Upper lobe of left lung (tissue), 4 donors: ENCODE results near the gene SP8.

Experiments
- CTCF ChIP-seq, 6 experiments: fragments of 450-650 bp in 4 of 6; fragments of 200-600 bp in 2 of 6; sonication (generic) in 2 of 6; IDR thresholded peaks; one replicate each; pipeline ENCODE4 v1.5.1; 2016 to 2019; ENCODE audit warnings: antibody characterized with exemption in 6 of 6
- EP300 ChIP-seq, 4 donors: sonication (generic); formaldehyde crosslinking; IDR thresholded peaks; one replicate each; pipeline ENCODE4 v1.5.1; 2017; ENCODE audit warnings: antibody characterized with exemption in 4 of 4, control low read depth in 2 of 4
- POLR2A ChIP-seq, 4 donors: fragments of 450-650 bp; IDR thresholded peaks; one replicate each; pipeline ENCODE4 v1.5.1; 2016 to 2017; ENCODE audit warnings: antibody characterized with exemption in 4 of 4, mild to moderate bottlenecking in 2 of 4
- POLR2AphosphoS5 ChIP-seq, 2 donors: sonication (generic); formaldehyde crosslinking; IDR thresholded peaks; one replicate each; pipeline ENCODE4 v1.5.1; 2017; ENCODE audit warnings: antibody characterized with exemption in 2 of 2

DNA sequence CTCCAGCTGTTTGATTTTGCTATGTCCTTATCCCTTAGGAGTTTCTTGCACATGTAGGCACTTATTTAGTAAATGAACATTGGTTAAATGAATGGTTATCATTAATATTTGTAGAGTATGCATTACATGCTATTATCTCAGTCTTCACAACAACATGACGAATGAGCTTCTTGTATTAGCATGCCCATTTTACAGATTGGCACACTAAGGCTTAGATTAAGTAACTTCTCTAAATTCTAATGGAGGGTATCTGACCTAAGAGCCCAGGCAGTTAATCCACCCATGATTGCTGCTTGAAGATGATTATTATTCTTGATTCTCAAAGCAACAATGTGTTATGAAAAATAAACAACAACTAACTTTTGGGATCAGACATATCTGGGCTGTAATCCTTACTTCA lies 32.7 kb downstream of the SP8 start:
- TF ChIP-seq POLR2AphosphoS5 (IDR thresholded peaks at IDR 0.05) (no peak), POLR2A (IDR thresholded peaks at IDR 0.05) (no peak), CTCF (IDR thresholded peaks at IDR 0.05) (no peak), EP300 (IDR thresholded peaks at IDR 0.05) (no peak)
